Measurements from ENCODE around the gene CMKLR1. TPM values are rescaled to one million over a fixed set of nuclear protein-coding genes. Genes with fewer than 3 reads are reported as not detected.

CMKLR1 gene
- total and polyA plus RNA-seq, 2 donors (not counting 3 experiments of a cell fraction or from before 2014, with no cell fraction given) = 0.61 TPM; not detected in 1

GRCh38 chr12:108374596-108375320, 35.6 kb upstream of the CMKLR1 start:
- H3K9me3 ChIP-seq (replicated peaks; ENCODE audit: control insufficient read depth, insufficient read depth, low read length) = no peaks in the 10 kb centered on the region
- no peak for FAIRE-seq
- TF ChIP-seq GATA2 (IDR thresholded peaks at IDR 0.05; ENCODE audit: insufficient read depth, insufficient read length, low read depth, low read length) (no peak), POLR2AphosphoS5 (IDR thresholded peaks at IDR 0.05; ENCODE audit: insufficient read depth, low read depth, low read length) (no peak), MYC (IDR thresholded peaks at IDR 0.05; ENCODE audit: low read depth, low read length) (no peak), EZH2 (IDR thresholded peaks at IDR 0.05; ENCODE audit: borderline replicate concordance, low read depth, low read length, severe bottlenecking) (no peak), FOS (IDR thresholded peaks at IDR 0.05; ENCODE audit: borderline replicate concordance, insufficient read depth, low read length) (no peak), POLR2A (IDR thresholded peaks at IDR 0.05; ENCODE audit: low read depth, low read length) (no peak), JUN (IDR thresholded peaks at IDR 0.05; ENCODE audit: borderline replicate concordance, insufficient read depth, insufficient read length, low read depth) (no peak)
- TF ChIP-seq, protein P1, sequence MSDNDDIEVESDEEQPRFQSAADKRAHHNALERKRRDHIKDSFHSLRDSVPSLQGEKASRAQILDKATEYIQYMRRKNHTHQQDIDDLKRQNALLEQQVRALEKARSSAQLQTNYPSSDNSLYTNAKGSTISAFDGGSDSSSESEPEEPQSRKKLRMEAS (IDR thresholded peaks at IDR 0.05; ENCODE audit: insufficient read depth, insufficient read length) = no peak
- TF ChIP-seq, protein P2, sequence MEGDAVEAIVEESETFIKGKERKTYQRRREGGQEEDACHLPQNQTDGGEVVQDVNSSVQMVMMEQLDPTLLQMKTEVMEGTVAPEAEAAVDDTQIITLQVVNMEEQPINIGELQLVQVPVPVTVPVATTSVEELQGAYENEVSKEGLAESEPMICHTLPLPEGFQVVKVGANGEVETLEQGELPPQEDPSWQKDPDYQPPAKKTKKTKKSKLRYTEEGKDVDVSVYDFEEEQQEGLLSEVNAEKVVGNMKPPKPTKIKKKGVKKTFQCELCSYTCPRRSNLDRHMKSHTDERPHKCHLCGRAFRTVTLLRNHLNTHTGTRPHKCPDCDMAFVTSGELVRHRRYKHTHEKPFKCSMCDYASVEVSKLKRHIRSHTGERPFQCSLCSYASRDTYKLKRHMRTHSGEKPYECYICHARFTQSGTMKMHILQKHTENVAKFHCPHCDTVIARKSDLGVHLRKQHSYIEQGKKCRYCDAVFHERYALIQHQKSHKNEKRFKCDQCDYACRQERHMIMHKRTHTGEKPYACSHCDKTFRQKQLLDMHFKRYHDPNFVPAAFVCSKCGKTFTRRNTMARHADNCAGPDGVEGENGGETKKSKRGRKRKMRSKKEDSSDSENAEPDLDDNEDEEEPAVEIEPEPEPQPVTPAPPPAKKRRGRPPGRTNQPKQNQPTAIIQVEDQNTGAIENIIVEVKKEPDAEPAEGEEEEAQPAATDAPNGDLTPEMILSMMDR (IDR thresholded peaks at IDR 0.05; ENCODE audit: extremely low read depth in 1 of 2, insufficient read depth in 1 of 2, low read depth in 1 of 2, low read length in 2 of 2) = no peak
- H3K9me1 ChIP-seq (replicated peaks; ENCODE audit: control insufficient read depth, extremely low read depth, insufficient read depth, low read length) = no peaks in the 10 kb centered on the region
- H3K36me3 ChIP-seq (ENCODE audit: control insufficient read depth in 2 of 2, extremely low read depth in 1 of 2, insufficient read depth in 2 of 2, low read length in 2 of 2) = no peaks in the 10 kb centered on the region
- no peak overlapping the region for H3K27ac ChIP-seq (ENCODE audit: insufficient read depth, low read depth, low read length)
- H3K79me2 ChIP-seq (ENCODE audit: control insufficient read depth, insufficient read depth, low read length) = no peaks in the 10 kb centered on the region
- H4K20me1 ChIP-seq (replicated peaks; ENCODE audit: control insufficient read depth, extremely low read depth, insufficient read depth, low read length) = no peaks in the 10 kb centered on the region
- no peak overlapping the region for H2AFZ ChIP-seq (ENCODE audit: low read depth, low read length)
- BruUV-seq (replicated peaks) = no TSS peak
- ChIA-PET CTCF (no interaction called here), POLR2A (no interaction called here)
- H3K4me1 ChIP-seq (ENCODE audit: control insufficient read depth, extremely low read depth, insufficient read depth, low read length) = no peaks in the 10 kb centered on the region
- H3K9ac ChIP-seq (replicated peaks; ENCODE audit: extremely low read depth, insufficient read depth, low read length) = no peak overlapping the region
- H3K4me3 ChIP-seq (replicated peaks in 1 of 3; ENCODE audit: insufficient read depth in 1 of 3, low read depth in 1 of 3, low read length in 3 of 3) = no peak overlapping the region
- no peak for DNase-seq (ENCODE audit: low read depth, low spot score)
- intact Hi-C loops (cut with micrococcal nuclease) (no loop called here), dilution Hi-C loops (cut with MboI; ENCODE audit: extremely low pct_ligation_motif_present, low sequenced_read_pairs) (no loop called here)
- H3K4me2 ChIP-seq (ENCODE audit: insufficient read depth, low read length) = no peak overlapping the region
- H3K27me3 ChIP-seq (ENCODE audit: control insufficient read depth in 2 of 2, insufficient read depth in 2 of 2, low read length in 2 of 2) = no peaks in the 10 kb centered on the region
